ENCODE measurements around the gene NPAS2.

NPAS2 gene

GRCh38 chr2:100945433-100945740 lies 125.4 kb downstream of the NPAS2 start:
- no peak for DNase-seq

DNA sequence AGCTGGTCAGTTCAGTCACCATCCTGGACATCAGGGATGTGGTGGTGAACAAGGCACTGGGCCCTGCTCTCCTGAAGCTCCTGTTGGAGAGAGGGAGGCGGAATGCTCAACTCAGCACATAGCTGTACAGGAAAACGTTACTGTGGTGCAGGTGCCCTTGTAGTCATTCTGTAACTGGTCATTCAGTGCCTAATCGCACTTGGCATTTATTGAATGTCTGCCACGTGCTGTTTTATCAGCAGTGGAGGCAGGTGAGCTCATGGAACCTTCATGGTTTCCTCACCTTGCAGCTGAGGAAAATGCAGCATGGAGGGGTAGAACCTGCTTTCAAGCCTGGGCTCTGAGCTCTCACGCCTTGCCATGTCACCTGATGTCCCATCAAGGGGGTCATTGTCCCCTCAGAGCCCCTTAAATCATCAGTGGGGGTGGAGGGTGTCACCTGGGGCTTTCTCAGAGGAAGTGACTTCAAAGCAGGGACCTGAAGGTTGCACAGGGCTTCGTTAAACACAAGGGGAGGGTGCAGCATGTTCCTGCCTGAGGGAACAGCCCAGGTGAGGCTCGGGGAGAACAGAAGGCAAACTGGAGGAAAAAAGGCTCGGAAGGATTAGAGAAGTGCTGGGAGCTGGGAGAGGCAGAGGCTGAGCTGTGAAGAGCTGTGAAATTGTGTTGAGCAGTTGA lies 126.1 kb downstream of the NPAS2 start:
- DNase-seq, result no peak

GRCh38 chr2:100948942-100949811 lies 129.2 kb downstream of the NPAS2 start:
- peak; percentile 60 for DNase-seq

DNA sequence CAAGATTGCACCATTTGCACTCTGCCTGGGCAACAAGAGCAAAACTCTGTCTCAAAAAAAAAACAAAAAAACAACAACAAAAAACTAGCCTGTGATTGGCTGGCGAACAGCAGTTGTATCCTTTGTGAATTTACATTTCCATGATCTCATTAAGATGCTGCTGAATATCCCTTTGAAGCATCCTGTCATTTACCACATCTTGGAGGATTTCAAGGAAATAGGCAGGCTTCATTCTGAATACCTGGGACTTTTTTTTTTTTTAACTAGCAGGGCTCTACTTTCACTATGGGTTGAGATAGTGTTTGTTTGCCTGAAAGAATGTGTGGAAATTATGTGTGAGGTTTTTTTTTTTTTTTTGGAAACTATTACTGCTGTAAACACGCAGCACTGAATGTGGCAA lies 132.6 kb downstream of the NPAS2 start:
- DNase-seq, result no peak

DNA sequence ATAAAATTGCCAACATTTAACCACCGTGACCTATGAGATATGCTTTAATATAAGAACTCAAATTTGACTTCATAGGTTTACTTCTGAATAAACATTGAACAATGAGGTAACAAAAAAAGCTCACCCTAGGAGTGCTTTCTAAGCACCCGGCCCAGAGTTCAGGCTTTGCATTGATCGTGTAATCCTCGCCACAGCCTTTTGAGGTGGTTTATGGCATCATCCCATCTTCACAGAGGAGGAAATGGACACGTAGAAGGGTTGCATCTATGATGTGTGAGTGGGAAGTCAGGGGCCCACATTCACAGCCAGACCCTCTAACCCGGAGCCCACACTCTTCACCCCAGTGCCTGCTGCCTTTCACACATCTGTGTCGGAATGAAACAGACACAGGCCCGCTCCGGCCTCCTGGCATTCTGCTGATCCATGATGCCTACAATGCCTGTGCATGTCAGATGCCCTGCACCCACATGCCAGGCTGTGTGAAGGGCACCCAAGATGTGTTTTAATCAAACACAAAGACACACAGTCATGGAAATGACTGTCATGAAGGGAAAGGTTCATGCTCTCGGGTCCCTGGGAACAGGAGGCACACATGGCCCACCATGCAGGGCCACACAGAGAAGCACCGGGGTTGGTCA lies 133.6 kb downstream of the NPAS2 start:
- no peak for DNase-seq

GRCh38 chr2:100954044-100954420 lies 134.1 kb downstream of the NPAS2 start:
- DNase-seq, result no peak

- no peak for DNase-seq
These were observed 135.3 kb downstream of the NPAS2 start for GRCh38 chr2:100955226-100955625.

DNA sequence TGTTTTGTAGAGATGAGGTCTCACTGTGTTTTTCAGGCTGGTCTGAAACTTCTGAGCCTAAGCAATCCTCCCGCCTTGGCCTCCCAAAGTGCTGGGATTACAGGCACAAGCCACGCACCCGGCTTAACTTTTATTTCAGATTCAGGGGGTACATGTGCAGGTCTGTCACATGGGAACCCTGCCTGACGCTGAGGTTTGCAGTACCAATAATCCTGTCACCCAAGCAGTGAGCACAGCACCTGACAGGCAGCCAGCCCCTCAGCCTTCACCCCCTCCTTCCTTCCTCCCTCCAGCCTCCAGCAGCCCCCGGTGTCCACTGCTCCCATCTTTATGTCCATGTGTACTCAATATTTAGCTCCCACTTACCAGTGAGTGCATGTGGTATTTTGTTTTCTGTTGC lies 136.1 kb downstream of the NPAS2 start:
- no peak for DNase-seq

DNA sequence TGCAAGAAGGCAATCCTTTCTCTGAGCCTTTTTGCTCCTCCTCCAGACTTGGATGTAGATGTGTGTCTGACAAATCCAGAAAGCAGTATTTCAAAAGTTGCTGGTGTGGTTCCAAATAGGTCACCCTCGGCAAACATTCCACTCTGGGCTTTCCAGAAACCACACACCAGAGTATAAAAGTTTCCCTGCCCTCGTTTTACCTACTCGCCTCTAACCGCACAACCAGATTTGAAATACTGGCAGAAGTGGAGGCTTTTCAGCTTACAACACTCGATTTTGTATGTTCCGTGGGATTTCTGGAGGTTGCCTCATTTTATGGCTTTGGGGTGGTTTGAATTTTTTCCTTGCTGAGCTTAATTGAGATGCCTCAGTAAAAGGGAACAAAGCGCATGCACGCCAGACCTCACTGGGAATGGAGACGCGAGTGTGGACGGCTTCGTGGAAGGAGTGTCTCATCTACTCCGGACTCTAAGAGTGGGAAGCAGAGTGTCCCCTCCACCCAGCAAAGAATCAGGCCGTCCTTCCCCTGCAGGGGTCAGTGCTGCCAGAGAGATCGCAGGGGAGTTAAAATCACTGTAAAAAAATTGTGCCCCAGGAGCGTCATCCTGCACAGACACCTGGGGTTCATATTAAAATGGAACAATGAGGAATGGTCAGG lies 138.2 kb downstream of the NPAS2 start:
- DNase-seq, result peak; percentile 90

GRCh38 chr2:100959225-100959880 lies 139.4 kb downstream of the NPAS2 start:
- DNase-seq, result peak; percentile 69

DNA sequence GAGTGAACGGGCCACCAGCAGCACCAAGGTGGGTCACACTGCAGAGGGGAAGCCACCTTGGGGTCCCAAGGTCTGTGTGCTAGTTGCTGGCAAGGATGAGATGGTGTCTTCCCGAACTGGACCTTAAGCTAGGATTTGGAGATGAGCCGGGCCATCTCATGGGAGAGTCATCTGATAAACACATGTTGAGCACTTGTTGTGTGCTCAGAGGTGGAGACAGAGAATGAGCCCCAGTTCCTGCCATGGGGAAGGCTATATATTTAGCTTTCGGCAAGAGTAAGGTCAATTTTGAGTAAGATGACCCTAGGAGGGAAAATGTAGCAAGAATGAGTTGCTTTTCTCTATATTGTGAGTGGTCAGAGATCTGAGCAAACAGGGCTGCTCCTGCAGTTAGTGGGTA lies 140.7 kb downstream of the NPAS2 start:
- no peak for DNase-seq

DNA sequence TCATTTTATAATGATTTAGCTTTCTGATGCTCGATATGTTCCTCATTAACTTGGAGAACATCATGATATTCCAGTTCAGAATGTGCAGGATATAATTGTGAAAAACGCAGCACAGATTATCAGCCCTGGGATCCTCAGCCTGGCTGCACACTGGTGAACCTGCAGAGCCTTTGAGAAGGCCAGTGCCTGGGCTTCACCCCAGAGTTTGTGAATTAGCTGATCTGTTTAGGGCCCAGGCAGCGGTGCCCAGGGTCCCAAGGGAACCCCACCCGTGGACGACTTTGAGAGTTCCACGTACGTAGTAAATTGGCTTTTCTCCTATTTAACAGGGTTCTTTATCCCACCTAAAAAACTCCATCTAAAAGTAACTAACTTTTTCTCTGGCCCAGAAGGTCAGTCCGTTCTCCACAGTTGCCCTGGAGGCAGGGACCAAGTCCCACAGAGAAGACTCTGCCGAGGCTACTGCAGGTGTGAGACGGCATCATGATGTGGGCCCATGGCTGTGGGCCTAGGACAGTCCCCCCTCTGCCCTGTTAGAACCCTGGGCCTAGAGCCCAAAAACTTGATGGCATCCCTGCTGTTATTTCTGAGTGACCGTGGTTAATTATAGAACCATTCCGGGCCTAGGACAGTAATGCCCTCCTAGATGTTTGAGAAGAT lies 142.6 kb downstream of the NPAS2 start:
- DNase-seq, result no peak

DNA sequence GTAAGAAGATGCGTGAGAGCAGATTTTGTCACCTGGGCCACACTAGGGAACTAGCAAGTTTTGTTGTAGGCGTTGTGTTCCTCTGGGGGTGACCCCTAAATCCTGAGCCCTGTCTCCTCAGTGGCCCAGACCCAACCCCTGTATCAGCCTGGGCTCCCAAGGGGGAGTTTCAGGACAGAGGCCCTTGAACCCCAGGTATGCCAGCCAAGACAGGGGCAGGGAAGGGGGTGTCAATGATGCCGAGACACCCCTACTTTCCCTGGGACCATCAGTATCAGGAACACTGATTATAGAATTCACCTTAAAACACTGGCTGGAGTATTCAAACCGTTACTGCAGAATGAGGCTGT lies 143.1 kb downstream of the NPAS2 start:
- no peak for DNase-seq

GRCh38 chr2:100964222-100964621 lies 144.3 kb downstream of the NPAS2 start:
- DNase-seq, result no peak

GRCh38 chr2:100964681-100965169 lies 144.8 kb downstream of the NPAS2 start:
- DNase-seq, result no peak

DNA sequence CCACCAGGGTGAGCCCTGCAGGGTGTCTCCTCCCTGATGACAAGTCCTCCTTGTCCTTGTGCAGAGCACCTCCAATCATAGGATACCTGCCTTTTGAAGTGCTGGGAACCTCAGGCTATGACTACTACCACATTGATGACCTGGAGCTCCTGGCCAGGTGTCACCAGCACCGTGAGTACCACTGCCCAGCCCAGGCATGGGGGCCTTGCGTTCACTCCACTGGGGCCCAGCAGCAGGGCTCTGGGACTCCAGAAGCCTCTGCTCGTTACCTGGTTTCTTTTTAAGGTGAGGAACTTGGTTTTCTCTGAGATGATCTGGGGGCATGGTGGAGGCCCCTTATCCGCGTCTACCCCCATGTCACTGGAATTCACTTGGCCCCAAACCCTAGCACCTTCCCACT lies 145.7 kb downstream of the NPAS2 start:
- DNase-seq, result no peak

DNA sequence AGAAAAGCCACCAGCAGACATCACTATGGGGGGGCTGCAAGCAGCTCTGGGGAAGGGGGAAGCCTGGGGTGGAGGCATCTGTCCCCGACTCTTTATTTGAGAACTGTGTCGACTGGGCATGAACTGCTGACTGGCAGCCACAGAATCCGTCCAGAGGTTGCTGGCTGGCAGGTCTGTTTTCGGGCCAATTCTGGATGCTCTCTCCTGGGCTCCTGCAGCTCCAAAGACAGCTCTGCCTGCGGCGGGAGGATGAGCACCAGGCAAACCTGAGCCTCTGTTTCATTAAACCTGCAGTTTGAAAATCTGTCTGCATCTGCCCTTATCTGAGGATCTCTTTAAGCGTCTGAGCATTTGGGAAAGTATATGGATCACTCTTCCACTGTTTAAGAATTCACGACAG lies 147.8 kb downstream of the NPAS2 start:
- no peak for DNase-seq

- no peak for DNase-seq
These were observed 148.5 kb downstream of the NPAS2 start for GRCh38 chr2:100968146-100969145.

GRCh38 chr2:100969998-100970397 lies 150.1 kb downstream of the NPAS2 start:
- DNase-seq, result no peak

DNA sequence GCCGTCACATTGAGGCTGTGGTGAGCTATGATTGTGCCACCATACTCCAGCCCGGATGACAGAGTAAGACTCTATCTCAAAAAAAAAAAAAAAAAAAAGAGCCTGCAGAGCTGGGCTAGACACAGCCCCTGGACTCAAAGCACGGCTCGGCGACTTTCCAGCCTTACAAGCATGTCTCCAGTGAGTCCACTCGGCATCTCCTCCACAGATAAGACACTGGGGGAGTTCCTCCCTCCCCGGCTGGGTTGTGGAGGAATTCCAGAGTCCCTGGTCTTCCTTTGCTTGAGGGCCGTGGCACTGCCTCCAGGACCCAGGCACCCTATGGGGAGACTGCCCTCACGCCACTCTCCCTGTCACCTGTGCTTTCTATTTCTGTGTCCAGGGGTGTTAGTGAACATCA lies 151.3 kb downstream of the NPAS2 start:
- no peak for DNase-seq

DNA sequence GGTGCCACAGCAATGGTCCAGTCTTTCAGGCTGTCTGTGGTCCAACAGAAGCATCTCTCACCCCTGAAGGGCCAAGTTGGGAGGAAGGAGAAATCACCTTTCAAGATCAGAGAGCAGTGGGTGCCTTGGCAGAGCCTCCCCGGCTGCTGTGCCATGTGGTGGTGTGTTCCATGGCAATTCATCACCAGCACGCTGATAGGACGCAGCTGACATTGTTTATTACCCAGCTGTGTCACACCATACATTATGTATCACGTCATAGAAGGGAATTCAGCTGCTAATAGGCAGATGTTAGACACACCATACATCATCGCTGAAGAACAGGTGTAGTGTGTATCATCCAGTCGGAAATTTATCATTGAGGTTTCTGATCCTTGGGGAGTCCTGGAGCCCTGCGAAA lies 152.5 kb downstream of the NPAS2 start:
- DNase-seq, result no peak
